B cell (primary cell): ENCODE data around the gene NAV2.

ENCODE experiments used
- CTCF ChIP-seq: fragments of 200-600 bp; IDR thresholded peaks from one replicate; pipeline ENCODE4 v1.8.0; 2022; ENCODE audit warnings: antibody characterized with exemption, mild to moderate bottlenecking
- EZH2 ChIP-seq: IDR thresholded peaks from 2 replicates; pipeline ENCODE4 v1.6.1; 2012; ENCODE audit warnings: borderline replicate concordance, low read depth, mild to moderate bottlenecking, moderate library complexity, low read length; ENCODE audit not compliant: insufficient read depth, poor library complexity, severe bottlenecking

GRCh38 chr11:19679952-19680828, 32.4 kb upstream of the NAV2 start:
- no peak for TF ChIP-seq CTCF
- TF ChIP-seq EZH2 = no peak
